ENCODE measurements around the gene TTC24.

DNA sequence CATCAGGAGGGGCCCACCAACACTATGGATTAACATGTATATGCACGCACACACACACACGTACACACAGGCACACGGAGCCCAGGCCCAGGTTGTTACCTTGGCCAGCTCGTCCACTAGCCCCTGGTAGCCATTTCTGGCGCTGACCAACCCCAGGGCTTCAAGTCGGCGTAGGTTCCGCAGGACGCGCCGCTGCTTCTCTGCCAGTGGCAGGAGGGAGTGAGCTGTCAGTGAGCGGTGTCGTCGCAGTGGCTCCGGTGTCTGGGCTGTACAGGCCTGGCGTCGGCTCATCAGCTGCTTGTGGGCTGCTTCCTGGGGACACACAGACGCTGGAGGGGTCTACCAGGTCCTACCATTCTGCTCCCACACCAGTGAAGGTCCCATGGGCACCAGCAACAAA lies 49.5 kb upstream of the TTC24 start:
- TF ChIP-seq, protein P1, sequence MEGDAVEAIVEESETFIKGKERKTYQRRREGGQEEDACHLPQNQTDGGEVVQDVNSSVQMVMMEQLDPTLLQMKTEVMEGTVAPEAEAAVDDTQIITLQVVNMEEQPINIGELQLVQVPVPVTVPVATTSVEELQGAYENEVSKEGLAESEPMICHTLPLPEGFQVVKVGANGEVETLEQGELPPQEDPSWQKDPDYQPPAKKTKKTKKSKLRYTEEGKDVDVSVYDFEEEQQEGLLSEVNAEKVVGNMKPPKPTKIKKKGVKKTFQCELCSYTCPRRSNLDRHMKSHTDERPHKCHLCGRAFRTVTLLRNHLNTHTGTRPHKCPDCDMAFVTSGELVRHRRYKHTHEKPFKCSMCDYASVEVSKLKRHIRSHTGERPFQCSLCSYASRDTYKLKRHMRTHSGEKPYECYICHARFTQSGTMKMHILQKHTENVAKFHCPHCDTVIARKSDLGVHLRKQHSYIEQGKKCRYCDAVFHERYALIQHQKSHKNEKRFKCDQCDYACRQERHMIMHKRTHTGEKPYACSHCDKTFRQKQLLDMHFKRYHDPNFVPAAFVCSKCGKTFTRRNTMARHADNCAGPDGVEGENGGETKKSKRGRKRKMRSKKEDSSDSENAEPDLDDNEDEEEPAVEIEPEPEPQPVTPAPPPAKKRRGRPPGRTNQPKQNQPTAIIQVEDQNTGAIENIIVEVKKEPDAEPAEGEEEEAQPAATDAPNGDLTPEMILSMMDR (IDR thresholded peaks at IDR 0.05 in 2 of 3, conservative IDR thresholded peaks at IDR 0.05 in 1 of 3; ENCODE audit: control insufficient read depth in 2 of 3, extremely low read depth in 1 of 3, insufficient read depth in 1 of 3, low read depth in 3 of 3, low read length in 3 of 3), result no peak
- no peak for TF ChIP-seq BACH1 (IDR thresholded peaks at IDR 0.05; ENCODE audit: borderline replicate concordance)
- no peak for TF ChIP-seq RAD21 (IDR thresholded peaks at IDR 0.05; ENCODE audit: insufficient read depth, low read depth, low read length)
- no peak for TF ChIP-seq POLR2A (IDR thresholded peaks at IDR 0.05; ENCODE audit: low read depth, low read length)
- TF ChIP-seq, protein P2, sequence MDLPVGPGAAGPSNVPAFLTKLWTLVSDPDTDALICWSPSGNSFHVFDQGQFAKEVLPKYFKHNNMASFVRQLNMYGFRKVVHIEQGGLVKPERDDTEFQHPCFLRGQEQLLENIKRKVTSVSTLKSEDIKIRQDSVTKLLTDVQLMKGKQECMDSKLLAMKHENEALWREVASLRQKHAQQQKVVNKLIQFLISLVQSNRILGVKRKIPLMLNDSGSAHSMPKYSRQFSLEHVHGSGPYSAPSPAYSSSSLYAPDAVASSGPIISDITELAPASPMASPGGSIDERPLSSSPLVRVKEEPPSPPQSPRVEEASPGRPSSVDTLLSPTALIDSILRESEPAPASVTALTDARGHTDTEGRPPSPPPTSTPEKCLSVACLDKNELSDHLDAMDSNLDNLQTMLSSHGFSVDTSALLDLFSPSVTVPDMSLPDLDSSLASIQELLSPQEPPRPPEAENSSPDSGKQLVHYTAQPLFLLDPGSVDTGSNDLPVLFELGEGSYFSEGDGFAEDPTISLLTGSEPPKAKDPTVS (IDR thresholded peaks at IDR 0.05; ENCODE audit: low read depth, low read length), result no peak
- TF ChIP-seq RCOR1 (conservative IDR thresholded peaks at IDR 0.05; ENCODE audit: low read depth, low read length), result no peak
- TF ChIP-seq, protein P3, sequence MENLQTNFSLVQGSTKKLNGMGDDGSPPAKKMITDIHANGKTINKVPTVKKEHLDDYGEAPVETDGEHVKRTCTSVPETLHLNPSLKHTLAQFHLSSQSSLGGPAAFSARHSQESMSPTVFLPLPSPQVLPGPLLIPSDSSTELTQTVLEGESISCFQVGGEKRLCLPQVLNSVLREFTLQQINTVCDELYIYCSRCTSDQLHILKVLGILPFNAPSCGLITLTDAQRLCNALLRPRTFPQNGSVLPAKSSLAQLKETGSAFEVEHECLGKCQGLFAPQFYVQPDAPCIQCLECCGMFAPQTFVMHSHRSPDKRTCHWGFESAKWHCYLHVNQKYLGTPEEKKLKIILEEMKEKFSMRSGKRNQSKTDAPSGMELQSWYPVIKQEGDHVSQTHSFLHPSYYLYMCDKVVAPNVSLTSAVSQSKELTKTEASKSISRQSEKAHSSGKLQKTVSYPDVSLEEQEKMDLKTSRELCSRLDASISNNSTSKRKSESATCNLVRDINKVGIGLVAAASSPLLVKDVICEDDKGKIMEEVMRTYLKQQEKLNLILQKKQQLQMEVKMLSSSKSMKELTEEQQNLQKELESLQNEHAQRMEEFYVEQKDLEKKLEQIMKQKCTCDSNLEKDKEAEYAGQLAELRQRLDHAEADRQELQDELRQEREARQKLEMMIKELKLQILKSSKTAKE (IDR thresholded peaks at IDR 0.05; ENCODE audit: low read depth, poor library complexity, severe bottlenecking), result no peak
- TF ChIP-seq RAD51 (IDR thresholded peaks at IDR 0.05), result no peak
- TF ChIP-seq YY1 (IDR thresholded peaks at IDR 0.05; ENCODE audit: low read depth, low read length), result no peak
- TF ChIP-seq CREM (IDR thresholded peaks at IDR 0.05; ENCODE audit: low read depth), result no peak

All from GM12878 (cell line).